Suprapubic skin (tissue), 4 donors: ENCODE measurements around the gene CREB3.

Experiments used
- CTCF ChIP-seq, 2 donors: fragments of 200-600 bp in 1 of 2; fragments of 450-650 bp in 1 of 2; sonication (generic) in 1 of 2; IDR thresholded peaks; one replicate each; pipeline ENCODE4 v1.5.1; 2016 to 2019; ENCODE audit warnings: antibody characterized with exemption in 2 of 2, mild to moderate bottlenecking in 1 of 2, moderate library complexity in 1 of 2
- POLR2A ChIP-seq, 2 donors: fragments of 450-650 bp; IDR thresholded peaks; one replicate each; pipeline ENCODE4 v1.6.1; 2017; ENCODE audit warnings: antibody characterized with exemption in 2 of 2, mild to moderate bottlenecking in 2 of 2, moderate library complexity in 2 of 2
- POLR2AphosphoS5 ChIP-seq, 3 donors: sonication (generic); formaldehyde crosslinking; IDR thresholded peaks; one replicate each; pipeline ENCODE4 v1.6.1; 2017; ENCODE audit warnings: antibody characterized with exemption in 3 of 3

- TF ChIP-seq CTCF (IDR thresholded peaks at IDR 0.05) (no peak), POLR2A (IDR thresholded peaks at IDR 0.05) (no peak), POLR2AphosphoS5 (IDR thresholded peaks at IDR 0.05) (no peak)
Observed at GRCh38 chr9:35759795-35760194, 27.3 kb downstream of the CREB3 start.
